GM18508 (cell line): ENCODE results near the gene GALNT17.
"Not testable (repeated sequence)": the region's sequence is repeated elsewhere in the genome, so short reads cannot be mapped to it uniquely, and the experiment has no call there.

Experiments
- ATAC-seq: cut with Tn5 transposase; IDR thresholded peaks from one replicate; pipeline ENCODE4 v1.9.1; 2021; ENCODE audit warnings: moderate number of reproducible peaks; ENCODE audit not compliant: insufficient read depth, unreplicated experiment

The GALNT17 gene

DNA sequence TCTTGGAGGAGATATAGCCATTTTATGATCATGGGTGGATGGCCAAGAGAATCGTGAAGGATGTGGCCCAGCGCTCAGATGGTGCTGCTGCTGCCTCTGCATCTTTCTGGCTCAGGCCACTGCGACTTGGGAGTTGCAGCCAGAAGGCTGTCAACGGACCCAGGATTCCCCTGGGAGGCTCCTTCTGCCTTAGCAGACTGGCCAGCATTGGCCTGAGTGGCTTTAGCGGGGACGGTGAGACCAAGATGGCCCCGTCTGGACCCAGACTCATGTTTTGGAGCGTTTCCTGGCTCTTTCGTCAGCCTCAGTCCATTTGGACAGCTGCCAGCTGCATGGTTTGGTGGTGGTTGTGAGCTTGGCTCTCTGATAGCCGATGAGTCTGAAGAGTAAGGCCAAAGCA is 97.2 kb downstream of the GALNT17 start:
- ATAC-seq = no peak

DNA sequence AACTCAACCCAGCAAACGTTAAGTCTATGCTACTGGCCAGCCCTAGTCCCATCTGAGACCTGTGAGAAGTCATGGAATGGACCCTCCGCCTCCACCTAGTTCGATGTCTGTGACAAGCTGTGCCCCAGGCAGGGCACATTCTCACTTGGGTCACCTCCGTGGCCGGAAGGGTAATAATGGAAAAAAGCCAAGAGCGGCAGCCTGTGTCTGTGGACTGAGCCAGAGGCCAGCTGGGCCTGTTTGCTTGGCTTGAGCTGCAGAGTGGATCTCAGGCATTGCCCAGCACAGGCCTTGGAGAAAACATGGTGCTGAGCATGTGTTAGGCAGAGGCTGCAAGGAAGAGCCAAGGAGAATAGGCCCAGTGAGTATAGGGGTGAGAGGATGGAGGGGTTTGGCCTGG is 97.8 kb downstream of the GALNT17 start:
- no peak for ATAC-seq

DNA sequence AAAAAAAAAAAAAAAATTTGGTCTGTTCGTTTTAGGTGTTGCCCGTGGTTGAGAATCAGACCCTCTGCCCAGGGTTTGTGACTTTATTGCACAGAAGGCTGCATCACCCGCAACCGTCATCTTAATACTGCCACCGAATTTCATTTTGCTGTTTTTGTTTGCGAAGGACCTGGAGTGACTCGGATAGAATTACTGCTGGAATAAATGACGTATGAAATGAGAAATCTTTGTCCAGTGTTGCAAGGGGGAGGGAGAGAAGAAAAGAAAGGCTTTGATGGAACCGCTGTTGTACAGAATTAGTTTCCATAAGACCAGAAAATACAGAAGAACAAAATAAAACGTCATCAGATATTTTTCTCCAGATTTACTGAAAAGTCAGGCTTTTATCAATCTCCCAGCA is 103.3 kb downstream of the GALNT17 start:
- ATAC-seq = no peak

DNA sequence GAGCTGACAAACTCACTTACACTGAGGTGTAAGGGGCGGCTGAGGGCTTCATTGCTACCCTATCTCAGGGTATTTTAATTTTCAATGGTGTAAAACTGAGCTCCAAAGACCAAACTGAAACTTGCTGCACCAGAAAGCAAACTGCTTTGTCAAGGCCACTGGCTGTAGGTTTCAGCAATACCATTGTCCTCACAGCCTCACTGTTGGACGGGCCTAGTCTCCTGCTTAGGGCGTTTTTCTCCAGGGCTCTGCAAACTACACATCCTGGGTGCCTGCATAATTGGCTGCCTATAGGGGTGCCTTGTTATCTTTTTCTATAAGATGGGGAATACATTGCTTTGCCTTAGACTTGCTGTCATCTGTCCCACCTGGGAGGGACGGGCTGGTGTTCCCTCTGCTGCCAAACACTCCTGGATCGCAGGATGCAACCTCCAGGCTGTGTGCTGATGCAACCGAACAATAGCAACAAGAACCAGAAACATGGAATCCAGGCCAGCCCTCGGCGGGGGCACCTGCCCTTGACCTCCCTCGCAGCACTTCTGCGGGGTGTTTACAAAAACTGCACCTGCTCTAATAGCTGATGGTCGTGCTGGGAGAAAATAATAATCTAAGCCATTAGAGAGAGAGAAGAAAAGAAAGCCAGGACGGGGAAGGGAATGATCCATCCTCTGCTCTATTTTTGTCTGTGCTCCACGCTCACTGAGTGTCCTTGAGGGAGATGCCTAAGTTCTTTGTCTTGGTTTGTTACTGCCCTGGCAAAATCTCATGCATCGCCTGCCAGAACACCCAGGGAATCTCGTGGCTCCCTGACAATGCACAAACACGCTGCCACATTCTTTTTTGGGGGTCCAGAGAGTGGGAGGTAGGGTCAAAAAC is 104.5 kb downstream of the GALNT17 start:
- no peak for ATAC-seq

DNA sequence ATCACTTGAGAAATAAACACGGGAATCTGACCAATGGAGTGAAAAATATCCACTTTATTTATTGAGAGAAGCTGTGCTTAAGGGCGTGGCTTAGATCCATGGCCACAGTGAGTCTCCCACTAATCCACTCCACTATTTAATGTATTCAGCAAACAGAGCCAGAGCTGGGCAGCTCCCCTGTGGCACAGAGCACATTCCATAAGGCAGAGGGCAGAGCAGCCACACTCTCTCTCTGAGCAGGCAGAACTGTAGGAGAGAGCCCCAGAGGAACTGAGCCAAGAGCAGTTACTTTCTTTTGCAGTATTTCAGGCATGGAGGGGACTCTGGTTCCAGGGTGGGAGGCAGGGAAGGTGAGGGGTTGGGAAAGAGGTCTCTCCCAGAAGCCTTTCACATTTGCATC is 106.0 kb downstream of the GALNT17 start:
- ATAC-seq = no peak

DNA sequence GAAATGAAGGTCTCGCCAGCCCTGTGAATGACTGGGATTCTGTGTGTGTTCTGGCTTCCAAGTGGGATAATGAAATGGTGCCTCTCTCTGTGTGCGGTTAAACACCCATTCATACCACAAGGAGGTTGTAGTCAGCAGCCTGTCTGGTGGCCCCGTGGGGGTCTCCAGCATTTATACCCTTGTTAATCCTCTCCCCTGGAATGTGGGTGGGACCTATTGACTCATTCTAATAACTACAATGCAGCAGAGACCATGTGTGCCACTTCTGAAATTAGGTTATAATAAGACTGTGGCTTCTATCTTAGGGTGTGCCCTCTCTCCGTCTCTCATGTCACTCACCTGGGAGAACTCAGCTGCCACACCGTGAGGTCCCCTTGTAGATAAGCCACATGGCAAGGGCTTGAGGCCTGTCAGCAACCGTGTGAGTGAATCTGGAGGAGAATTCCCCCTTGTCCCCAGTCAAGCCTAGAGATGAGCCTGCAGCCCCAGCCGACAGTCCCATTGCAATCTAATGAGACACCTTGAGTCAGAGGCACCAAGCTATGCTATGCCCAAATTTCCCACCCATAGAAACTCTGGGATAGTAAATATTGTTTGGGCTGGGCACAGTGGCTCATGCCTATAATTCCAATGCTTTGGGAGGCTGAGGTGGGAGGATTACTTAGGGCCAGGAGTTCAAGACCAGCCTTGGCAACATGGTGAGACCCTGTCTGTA is 106.8 kb downstream of the GALNT17 start:
- no peak for ATAC-seq

DNA sequence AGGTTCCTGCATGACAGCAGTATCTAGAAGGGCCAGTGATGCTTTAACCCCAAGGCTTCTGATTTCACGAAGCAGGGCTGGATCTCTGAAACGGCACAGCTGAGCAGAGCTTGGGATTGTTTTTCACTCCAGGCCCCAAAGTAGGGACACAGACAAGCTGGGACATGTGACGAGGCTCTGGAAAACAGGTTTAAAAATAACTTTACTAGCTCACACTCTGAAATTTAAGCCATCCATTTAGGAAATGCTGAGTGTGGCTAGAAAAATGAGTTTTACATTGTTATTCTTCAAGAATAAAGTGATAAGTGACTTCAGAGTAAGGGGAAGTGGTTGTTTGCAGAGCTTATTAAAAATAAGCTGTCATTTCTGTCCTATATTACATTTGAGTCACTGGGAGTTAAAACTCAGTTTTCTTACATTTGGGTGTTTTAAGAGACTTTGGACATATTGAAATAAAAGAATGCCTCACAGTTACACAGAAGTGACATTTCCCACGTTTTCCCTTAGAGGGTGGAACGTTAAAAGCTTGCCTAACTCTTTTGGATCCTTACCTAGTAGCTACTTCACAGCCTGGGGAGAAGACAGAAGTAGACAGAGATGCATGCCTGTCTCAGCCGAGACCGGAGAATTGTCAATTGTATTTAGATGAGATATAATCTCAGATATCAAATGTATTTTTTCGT is 107.8 kb downstream of the GALNT17 start:
- no peak for ATAC-seq

DNA sequence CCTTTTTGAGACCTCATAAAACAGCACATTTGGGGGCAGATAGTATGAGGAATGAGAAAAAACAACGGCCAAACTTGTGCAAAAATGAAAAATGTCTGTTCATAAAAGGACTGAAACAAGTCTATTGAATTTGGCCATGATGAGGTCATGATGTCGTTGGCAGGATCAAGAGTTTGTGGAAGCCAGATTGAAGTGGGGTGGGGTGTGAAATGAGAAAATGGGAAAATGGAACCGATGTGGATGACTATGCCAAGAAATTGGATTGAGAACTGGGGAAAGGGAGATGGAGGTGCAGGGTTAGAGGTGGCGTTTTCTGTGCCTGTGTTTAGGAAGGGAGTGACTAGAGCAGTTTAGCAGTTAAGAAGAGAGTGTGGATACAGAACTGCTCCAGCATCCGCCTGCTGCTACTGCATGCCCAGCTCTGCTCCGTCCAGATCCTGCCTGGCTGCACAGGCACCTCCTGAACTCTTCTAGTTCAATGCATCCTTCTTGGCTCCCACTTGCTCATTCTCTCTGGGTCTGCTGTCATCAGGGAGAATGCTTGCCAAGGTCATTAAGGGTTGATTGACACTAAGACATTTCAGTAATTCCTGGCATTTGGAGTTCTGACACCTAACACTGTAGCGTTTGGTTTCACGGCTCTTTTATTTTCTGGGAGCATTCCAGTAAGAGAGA is 111.9 kb downstream of the GALNT17 start:
- ATAC-seq = no peak

DNA sequence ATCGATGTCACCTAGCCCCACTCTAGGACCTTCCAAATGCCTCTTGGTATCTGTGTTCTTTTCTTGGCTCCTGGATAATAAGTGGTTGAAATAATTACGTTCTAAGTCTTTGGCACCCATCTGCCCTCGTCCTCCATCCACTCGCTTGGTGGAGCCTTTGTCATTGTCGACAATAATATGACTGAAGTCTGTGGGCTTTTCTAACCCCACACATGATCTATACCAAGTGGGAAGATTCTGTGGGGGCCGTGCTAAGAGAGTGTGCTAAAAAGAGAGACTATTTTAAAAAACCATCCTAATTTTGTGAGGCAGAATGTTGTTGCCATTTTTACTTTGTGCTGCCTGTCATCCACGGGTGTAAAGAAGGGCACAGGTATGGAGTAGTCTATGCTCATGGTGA is 113.1 kb downstream of the GALNT17 start:
- no peak for ATAC-seq

DNA sequence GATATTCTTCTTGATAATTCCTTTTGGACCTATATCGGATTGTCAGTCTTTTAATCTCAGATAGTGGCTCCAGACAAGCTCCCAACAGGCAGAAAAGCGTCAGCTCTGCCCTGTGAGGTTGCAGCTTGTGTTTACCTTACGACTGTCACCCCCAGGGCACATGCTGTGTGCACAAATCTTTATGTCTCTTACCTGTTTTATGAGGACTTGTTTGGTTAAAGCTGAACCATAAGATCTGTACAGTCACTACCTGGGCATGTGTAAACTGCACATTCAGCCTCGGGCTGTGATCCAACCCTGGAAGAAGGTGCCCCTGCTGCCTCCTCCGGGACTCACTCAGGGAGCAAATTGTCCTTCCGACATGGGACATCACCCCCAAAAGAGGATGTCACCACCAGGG is 119.8 kb downstream of the GALNT17 start:
- no peak for ATAC-seq

DNA sequence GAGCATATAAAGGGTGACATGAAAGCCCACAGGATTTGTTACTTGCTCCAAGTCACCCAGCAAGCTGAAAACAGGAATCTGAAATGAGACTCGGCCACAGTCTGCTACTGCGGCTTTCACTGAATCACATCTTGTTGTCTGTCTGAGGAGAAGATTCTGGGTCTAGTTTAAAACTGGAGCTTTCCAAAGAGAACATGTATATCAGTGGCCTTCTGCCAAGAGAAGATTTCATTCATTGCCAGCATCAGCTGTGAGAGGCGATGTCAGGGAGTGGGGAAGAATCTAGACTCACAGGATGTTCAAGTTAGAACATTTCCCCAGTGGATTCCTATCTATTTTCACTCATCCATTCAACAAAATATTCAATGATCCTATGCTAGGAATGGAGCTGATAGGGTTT is 122.8 kb downstream of the GALNT17 start:
- no peak for ATAC-seq

DNA sequence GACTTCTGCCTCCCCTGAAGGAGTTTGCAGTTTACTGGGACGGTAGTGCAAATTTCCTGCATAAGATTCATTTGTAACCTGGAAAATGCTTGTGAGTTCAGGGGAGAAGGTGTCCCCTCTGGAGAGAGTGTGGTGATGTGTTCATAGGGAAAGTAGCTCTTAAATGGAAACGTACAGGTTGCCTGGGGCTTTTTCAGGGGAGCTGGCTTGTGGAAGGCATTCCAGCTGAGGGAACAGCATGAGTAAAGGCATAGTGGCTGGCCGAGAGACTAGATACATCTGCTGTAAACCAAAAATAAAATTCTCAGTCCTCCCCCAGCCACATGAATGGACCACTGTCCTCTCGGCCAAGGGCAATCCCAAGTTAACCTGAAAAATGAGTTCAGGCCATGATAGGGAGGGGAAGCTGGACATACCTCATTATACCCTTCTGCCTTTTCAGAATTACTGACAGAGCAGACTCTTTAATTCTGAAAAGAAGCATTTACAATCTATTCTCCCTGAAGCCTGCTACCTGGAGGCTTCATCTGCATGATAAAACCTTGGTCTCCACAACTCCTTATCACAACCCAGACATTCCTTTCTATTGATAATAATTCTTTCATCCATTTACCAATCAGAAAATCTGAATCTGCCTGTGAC is 123.7 kb downstream of the GALNT17 start:
- no peak for ATAC-seq

DNA sequence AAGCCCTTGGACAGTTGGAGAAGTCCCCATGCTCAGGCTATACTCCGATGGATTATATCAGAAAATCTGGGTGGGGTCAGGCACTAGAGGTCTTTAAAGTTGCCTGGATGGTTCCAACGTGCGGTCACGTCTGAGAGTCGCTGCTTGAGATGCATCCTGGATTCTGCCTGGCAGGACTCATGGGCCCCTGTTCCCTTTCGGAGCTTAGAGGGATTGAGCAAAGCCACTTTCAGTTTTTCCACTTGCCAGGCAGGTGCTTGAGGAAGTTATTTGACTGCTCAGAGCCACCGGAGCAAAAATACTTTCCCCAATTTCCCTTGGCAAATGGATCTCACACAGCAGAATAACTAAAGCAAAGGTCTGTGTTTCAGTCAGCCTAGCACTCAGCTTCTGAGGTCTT is 129.1 kb downstream of the GALNT17 start:
- ATAC-seq = no peak

DNA sequence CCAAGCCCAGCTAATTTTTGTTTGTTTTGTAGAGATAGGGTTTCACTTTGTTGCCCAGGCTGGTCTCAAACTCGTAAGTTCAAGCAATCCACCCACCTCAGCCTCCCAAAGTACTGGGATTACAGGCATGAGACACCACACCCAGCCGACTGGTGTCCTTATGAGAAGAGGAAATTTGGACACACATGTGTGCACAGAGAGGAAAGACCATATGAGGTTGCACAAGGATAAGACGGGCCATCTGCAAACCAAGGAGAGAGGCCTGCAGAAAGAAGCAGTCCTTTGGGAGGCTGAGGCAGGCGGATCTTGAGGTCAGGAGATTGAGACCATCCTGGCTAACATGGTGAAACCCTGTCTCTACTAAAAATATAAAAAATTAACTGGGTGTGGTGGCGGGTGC is 130.9 kb downstream of the GALNT17 start:
- ATAC-seq = not testable (repeated sequence)

DNA sequence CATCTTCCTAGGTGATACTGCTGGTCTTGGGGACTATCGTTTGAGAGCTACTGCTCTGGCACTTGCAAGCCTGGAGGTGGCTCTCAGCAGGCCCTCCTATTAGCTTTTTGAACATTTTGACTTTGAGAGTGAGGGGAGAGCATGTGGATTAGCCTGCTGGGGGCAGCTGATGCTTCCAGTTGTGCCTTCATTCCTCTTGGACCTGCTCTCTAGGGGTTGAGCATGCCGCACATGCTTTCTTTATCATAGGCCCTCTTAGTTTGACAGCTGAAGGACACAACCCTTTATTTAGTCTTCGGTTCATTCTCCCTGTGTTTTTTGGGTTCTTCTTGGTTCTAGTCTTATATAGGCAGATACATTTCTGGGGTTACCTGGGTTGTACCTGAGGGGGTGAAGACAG is 132.1 kb downstream of the GALNT17 start:
- no peak for ATAC-seq

DNA sequence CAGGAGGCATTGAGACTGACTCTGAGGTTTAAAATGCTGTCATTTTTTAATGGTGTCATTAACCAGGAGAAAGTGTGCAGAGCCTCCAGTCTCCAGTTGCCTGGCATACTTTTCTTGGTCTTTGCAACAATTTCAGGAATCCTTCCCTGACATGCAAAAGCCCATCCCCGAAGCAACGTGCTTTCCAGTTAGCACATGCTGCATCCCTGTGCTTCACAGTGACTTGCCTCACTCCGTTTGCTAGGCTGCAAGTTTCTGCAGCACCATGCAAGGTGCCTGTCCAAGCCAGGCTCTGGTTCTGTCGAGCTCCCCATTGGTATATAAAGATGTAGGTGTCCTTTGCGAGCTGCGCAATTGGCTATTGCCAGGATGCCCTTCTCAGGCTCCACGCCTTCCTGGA is 135.0 kb downstream of the GALNT17 start:
- ATAC-seq = no peak

DNA sequence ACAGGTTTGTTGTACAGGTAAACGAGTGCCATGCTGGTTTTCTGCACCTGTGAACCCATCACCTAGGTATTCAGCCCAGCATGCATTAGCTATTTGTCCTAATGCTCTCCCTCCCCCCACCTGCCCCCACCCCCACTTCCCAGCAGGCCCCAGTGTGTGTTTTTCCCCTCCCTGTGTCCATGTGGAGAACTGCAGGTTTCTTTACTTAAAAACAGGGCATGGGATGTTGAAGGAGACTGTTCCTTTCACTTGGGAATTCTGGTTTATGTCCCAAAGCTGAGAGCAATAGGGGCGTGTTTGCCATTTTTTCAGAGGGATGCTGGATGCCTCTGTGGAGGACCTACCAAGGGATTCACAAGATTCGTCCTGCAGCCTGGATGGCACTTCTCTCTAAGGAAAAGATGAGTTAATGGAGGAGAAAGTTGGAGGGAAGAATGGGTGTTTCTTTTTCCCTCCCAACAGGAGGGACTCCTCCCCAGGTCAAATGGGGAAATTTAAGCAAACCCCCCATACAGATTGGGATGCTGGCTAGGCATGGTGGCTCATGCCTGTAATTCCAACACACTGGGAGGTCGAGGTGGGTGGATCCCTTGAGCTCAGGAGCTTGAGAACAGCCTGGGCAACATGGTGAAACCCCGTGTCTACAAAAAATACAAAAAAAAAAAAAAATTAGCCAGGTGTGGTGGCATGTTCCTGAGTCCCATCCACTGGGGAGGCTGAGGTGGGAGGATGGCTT is 136.0 kb downstream of the GALNT17 start:
- no peak for ATAC-seq

DNA sequence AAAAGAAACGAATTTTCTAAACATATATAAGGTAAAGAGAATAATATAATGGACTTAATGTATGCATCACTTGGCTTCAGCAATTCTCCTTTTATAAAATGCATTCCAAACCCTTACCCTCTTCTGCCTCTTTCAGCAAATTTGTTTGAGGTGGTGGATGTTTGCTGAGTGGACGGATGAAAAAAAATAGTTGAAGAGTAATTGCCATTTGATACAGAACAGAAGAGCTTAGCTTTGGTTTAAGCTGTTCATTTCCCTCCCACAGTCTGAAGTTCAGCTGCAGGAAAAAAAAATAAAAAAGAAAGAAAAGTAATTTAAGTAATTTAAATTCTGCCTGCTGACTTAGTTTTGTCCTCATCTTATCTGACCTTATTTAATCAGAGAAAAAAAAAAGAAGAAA is 138.6 kb downstream of the GALNT17 start:
- ATAC-seq = no peak

DNA sequence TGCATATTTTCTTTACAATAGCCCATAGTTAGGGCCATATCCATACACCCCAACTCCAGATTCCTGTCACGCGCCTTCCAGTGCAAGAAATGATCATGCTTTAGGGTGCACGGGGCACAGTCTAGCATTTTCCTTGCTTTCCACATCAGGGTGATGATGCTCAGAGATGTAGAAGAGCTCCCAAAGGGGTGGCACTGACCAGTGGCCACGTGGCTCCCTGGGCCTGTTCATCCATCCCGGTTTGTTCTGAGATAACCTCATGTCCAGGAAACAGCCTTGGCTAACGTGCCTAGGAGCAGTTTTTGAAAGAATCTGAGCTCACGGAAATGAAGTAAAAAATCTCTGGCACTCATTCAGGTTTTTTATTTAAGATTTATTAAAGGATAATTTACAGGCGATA is 139.3 kb downstream of the GALNT17 start:
- ATAC-seq = no peak
